HG03135 (cell line): Measurements from ENCODE around the gene S1PR4.
"Not testable (repeated sequence)": the region's sequence is repeated elsewhere in the genome, so short reads cannot be mapped to it uniquely, and the experiment has no call there.

Experiments used
- ATAC-seq: cut with Tn5 transposase; IDR thresholded peaks from one replicate; pipeline ENCODE4 v1.9.1; 2021; ENCODE audit warnings: mild to moderate bottlenecking, moderate library complexity; ENCODE audit not compliant: unreplicated experiment

Gene S1PR4

GRCh38 chr19:3192684-3193083 lies 14.1 kb downstream of the S1PR4 start:
- ATAC-seq, result no peak

- no peak for ATAC-seq
These were observed 14.9 kb downstream of the S1PR4 start for GRCh38 chr19:3193256-3194105.

GRCh38 chr19:3194106-3195087 lies 15.8 kb downstream of the S1PR4 start:
- no peak for ATAC-seq

- ATAC-seq, result no peak
These were observed 17.7 kb downstream of the S1PR4 start for GRCh38 chr19:3196064-3196932.

- ATAC-seq, result no peak
These were observed 18.3 kb downstream of the S1PR4 start for GRCh38 chr19:3196933-3197205.

- no peak for ATAC-seq
These were observed 20.5 kb downstream of the S1PR4 start for GRCh38 chr19:3198901-3199700.

GRCh38 chr19:3201072-3201700 lies 22.6 kb downstream of the S1PR4 start:
- ATAC-seq, result no peak

GRCh38 chr19:3201911-3202310 lies 23.3 kb downstream of the S1PR4 start:
- ATAC-seq, result no peak

- no peak for ATAC-seq
These were observed 23.8 kb downstream of the S1PR4 start for GRCh38 chr19:3202346-3202745.

GRCh38 chr19:3202895-3203294 lies 24.3 kb downstream of the S1PR4 start:
- not testable (repeated sequence) for ATAC-seq

- ATAC-seq, result no peak
These were observed 25.5 kb downstream of the S1PR4 start for GRCh38 chr19:3203805-3204645.

GRCh38 chr19:3204646-3205275 lies 26.2 kb downstream of the S1PR4 start:
- ATAC-seq, result no peak

GRCh38 chr19:3206216-3206953 lies 27.8 kb downstream of the S1PR4 start:
- no peak for ATAC-seq

GRCh38 chr19:3207461-3208242 lies 29.1 kb downstream of the S1PR4 start:
- no peak for ATAC-seq

- no peak for ATAC-seq
These were observed 30.0 kb downstream of the S1PR4 start for GRCh38 chr19:3208317-3209207.
